NCI-H510A treated with DMSO at 0.1 percent for 48 hours (cell line): ENCODE data around the gene TENT4A.
"Not testable (repeated sequence)": the region's sequence is repeated elsewhere in the genome, so short reads cannot be mapped to it uniquely, and the experiment has no call there.

ENCODE experiments used
- DNase-seq: peaks from one replicate; lab custom pipeline; 2025; lab: John Stamatoyannopoulos, UW

Gene TENT4A

GRCh38 chr5:6773342-6774035 lies 60.3 kb downstream of the TENT4A start:
- peak; percentile 83 for DNase-seq

DNA sequence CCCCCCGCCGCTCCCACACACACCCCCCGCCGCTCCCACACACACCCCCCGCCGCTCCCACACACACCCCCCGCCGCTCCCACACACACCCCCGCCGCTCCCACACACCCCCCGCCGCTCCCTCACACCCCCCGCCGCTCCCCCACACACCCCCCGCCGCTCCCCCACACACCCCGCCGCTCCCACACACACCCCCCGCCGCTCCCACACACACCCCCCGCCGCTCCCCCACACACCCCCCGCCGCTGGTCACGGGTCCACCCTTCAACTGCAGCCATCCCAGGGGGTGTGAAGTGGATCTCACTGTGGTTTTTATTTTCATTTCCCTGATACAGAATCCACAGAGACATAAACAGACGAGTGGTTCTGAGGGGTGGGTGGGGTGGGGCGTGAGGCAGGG lies 61.0 kb downstream of the TENT4A start:
- not testable (repeated sequence) for DNase-seq

DNA sequence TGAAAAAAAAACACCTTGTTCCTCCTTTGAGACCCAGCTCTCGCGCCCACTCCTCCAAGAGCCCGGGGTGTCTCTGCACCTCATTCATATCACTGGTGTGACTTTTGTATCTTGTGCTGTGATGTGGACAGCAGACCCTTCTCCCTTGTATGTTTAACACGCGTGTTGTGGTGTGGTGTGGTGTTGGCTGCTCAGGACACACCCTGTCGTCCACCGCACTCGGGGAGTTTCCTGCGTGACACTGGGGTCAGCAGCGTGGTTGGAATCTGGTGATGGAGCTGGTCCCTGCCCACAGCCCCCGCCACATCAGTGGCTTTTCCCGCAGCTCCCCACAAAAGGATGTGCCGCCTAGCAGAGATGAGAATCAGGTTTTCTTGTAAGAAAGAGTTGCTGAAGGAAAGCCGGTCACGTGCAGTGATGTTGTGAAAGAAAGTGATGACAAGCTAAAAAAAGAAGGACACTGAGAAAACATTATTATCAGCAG lies 61.5 kb downstream of the TENT4A start:
- DNase-seq = no peak

DNA sequence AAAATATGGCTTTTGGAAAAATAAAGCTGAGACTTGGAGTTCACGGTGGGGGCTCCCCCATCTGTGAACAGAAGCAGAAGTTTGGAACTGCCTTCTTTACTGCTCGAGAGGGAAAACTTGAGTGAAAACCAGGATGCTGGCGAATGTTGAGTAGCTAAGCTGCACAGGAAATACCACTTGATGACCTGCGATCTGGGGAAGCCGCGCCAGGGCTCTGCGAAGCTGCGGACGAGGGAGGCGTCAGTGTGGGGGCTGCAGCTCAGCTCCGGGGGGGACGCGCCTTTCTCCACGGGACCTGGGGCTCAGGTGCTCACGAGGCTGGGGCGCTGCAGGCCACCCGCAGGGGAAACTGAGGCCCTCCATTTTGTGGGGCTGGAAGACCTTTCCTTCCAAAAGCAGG lies 62.3 kb downstream of the TENT4A start:
- peak; percentile 17 for DNase-seq

DNA sequence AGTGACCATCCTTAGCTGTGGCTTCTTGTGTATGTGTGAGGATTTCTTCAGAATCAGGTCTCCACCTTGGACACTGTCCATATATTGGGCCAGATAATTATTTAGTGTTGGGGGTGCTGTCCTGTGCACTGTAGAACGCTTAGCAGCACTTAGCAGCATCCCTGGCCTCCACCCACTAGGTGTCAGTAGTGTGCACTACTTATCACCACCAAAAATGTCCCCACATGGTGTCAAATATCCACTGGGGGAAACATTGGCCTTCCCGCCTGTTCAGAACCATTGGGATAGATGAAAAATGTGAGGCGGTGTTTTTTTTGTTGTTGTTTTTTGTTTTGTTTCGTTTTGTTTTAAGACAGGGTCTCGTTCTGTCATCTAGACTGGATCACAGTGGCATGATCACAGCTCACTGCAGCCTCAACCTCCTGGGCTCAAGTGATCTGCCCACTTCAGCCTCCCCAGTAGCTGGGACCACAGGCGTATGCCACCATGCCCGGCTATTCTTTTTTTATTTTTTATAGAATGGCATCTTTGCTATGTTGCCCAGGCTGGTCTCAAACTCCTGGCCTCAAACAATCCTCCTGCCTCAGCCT lies 67.7 kb downstream of the TENT4A start:
- no peak for DNase-seq

- no peak for DNase-seq
Measured at GRCh38 chr5:6781716-6782115, 68.5 kb downstream of the TENT4A start.

DNA sequence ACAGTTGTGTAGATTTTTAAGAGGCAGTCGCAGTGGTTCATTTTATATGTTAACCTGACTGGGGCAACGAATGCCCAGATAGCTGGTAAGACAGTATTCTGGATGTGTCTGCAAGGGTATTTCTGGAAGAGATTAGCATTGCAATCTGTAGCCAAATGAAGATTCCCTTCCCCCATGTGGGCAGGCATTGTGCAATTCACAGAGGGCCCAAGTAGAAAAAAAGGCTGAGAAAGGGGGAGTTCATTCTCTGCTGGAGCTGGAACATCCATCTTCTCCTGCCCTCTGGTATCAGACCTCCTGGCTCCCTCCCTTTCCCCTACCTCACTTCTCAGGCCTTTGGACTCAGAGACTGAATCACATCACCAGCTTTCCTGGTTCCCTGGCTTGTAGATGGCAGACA lies 70.6 kb downstream of the TENT4A start:
- no peak for DNase-seq

DNA sequence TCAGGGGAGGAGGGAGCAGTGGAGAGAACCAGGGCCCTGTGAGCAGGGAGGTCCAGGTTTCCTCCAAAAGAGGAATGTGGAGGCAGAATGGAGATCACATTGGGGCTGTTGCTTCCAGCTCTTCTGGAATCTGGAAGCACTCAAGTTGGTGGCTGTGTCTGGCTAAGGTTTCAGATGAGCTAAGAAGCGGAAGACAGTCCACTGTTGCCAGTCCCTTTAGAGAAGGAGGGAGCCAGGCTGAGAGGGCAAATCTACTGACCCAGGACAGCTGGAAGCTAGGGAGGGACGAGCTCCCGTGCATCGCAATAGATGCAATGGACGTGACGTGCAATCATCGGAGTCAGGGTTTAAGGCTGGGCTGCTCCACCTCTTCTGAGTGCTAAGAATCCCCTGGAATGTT lies 71.2 kb downstream of the TENT4A start:
- no peak for DNase-seq

GRCh38 chr5:6785161-6785860 lies 72.1 kb downstream of the TENT4A start:
- DNase-seq = no peak

- no peak for DNase-seq
Measured at GRCh38 chr5:6785861-6786180, 72.6 kb downstream of the TENT4A start.

- DNase-seq = no peak
Measured at GRCh38 chr5:6786786-6787495, 73.7 kb downstream of the TENT4A start.

DNA sequence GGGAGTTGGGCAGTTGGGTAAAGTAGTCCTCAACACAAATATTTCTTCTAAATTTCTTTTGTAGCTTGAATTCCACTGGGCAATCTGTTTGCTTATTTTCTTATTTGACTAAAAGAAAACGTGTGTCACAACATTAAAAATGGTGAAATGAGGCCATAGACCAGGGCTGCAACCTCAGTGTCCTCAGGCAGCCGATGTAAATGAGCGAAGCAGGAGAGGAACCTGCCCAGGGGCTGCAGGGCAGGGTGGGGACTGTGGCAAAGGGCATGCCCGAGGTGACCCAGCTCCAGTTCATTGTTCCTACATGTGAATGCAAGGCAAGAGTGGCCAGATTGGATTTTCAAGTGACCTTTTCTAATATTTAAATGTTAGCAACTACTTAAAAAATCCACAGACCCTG lies 74.7 kb downstream of the TENT4A start:
- no peak for DNase-seq

DNA sequence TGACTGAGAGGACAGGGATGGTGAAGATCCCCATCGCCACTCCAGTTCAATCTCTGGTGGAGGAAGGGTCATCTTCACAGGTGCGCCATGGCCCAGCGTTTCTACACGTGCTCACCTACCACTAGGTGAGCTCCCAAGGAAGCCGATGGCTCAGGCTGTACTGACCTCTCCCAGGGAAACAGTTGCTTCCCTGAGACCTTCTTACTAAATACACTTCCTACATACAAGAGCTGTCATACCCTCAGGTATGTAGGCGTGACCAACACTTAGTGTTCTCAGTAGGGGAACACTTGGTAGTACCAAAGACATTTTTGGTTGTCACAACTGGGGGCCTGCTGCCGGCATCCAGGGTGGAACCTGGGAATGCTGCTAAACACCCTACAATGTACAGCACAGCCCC lies 75.2 kb downstream of the TENT4A start:
- no peak for DNase-seq

- DNase-seq = no peak
Measured at GRCh38 chr5:6788956-6789649, 75.9 kb downstream of the TENT4A start.

- DNase-seq = no peak
Measured at GRCh38 chr5:6790346-6790865, 77.2 kb downstream of the TENT4A start.

- DNase-seq = peak; percentile 51
Measured at GRCh38 chr5:6791031-6791430, 77.8 kb downstream of the TENT4A start.

GRCh38 chr5:6792376-6792775 lies 79.1 kb downstream of the TENT4A start:
- DNase-seq = no peak

DNA sequence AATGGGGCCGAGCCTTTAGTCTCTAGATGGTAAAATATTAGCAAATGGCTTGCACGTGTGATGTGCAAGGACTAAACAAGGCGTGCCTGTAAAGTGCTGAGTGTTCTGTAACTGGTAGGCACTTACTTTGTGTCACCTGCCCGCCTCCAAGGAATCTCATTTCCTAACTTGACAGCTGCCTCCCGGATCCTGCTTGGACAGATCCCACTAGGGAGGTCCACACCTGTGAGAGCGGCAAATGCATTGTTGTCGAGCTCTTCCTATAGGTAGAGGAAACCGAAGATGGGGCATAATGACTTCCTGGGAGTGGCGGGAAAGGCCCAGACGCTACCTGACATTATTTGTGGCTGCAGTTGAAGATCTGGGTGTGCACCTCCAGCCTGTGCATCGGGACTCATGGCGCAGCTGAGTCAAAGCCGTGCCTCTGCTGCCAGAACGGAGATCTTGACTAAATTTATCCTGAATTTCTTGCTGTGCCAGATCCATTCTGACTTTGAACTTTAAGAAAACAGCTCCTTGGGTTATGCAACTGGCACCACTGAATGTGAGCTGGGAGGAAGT lies 79.8 kb downstream of the TENT4A start:
- DNase-seq = no peak

DNA sequence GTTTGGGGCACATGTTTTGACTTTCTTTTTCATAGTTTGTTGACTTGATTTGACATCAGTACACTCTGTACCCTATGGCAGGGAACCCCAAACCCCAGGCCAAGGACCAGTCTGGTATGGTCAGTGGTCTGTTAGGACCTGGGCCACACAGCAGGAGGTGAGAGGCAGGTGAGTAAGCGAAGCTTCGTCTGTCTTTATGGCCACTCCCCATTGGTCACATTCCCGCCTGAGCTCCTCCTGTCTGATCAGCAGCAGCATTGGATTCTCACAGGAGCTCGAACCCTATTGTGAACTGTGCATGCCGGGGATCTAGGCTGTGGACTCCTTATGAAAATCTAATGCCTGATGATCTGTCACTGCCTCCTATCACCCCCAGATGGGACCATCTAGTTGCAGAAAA lies 88.0 kb downstream of the TENT4A start:
- DNase-seq = no peak

DNA sequence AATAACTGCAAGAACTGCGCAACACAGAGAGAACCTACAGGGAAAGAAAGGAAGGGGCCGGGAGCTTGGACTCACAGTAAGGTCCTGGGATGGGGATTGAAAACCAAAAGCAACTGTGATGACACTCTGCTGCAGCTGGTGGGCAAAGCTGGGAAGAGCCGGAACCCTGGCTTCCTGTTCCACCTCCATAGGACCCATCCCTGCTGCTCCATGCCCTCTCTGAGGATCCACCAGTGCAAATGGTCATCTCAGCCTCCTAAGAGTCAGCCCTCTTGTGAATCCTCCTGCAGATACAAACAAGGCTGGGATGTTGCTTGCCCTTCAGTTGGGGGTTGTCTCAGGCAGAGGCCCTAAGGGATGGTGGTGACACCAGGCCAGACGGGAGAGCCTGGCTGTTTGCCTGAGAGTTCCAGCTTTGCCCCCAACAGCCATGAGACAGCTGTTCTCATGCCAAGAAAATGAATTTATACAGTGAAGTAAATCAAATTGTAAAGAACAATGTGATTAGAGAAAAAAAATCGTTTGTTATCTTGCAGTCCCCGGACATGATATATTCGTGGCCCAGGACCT lies 90.8 kb downstream of the TENT4A start:
- no peak for DNase-seq

GRCh38 chr5:6804766-6805501 lies 91.7 kb downstream of the TENT4A start:
- DNase-seq = no peak
